Lower leg skin (tissue), 3 donors: ENCODE results near the gene PLEKHN1.

Experiments
- CTCF ChIP-seq, 3 donors: fragments of 450-650 bp; IDR thresholded peaks; one replicate each; pipeline ENCODE4 v1.5.1; 2016; ENCODE audit warnings: antibody characterized with exemption in 3 of 3, mild to moderate bottlenecking in 3 of 3, moderate library complexity in 2 of 3
- POLR2A ChIP-seq, 2 donors: fragments of 450-650 bp; IDR thresholded peaks; one replicate each; pipeline ENCODE4 v1.6.1; 2016 to 2017; ENCODE audit warnings: antibody characterized with exemption in 2 of 2, mild to moderate bottlenecking in 1 of 2, moderate library complexity in 1 of 2

DNA sequence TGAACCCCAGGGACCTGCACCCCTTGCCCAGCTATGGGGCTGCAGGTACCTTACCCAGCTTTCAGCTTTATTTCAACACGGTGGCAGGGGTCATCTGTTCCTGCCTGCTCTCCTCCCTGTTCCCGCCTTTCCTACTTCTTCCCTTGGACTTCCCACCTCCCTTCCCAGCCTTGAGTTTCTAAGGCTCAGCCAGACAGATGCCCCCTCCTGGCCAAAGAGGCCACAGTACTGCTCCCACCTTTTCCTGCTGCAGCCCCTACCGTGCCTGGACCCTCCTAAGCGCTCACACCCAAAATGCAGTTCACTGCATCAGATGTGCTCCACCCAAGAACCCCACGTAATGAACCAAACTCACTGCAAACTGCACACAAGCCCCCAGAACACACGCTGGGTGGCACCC, 14.9 kb upstream of the PLEKHN1 start:
- TF ChIP-seq POLR2A (IDR thresholded peaks at IDR 0.05) (no peak), CTCF (IDR thresholded peaks at IDR 0.05) (no peak)
